ENCODE measurements around the gene OPCML.

DNA sequence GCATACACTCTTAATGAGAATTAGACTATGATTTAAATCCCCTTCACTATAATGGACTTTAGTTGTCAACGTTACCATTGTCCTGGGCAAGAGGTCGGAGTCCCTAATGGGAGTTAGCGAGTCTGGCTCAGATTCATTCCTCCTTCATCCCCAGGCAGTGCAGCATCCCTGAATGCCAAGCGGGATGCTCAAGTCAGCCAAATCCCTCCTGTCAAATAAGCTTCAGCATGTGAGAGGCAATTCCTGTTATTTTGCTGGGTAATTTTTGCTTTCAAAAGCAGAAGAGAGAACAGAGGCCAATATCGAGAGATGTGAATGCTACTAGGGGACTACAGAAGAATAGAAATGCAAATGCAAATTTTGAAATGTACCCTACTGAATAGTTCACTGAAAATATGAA is 186.2 kb downstream of the OPCML start:
- TF ChIP-seq, protein P1, sequence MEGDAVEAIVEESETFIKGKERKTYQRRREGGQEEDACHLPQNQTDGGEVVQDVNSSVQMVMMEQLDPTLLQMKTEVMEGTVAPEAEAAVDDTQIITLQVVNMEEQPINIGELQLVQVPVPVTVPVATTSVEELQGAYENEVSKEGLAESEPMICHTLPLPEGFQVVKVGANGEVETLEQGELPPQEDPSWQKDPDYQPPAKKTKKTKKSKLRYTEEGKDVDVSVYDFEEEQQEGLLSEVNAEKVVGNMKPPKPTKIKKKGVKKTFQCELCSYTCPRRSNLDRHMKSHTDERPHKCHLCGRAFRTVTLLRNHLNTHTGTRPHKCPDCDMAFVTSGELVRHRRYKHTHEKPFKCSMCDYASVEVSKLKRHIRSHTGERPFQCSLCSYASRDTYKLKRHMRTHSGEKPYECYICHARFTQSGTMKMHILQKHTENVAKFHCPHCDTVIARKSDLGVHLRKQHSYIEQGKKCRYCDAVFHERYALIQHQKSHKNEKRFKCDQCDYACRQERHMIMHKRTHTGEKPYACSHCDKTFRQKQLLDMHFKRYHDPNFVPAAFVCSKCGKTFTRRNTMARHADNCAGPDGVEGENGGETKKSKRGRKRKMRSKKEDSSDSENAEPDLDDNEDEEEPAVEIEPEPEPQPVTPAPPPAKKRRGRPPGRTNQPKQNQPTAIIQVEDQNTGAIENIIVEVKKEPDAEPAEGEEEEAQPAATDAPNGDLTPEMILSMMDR (conservative IDR thresholded peaks at IDR 0.05; ENCODE audit: low read depth, low read length), result no peak
- TF ChIP-seq EZH2 (IDR thresholded peaks at IDR 0.05; ENCODE audit: low read length, unreplicated experiment), result no peak
- TF ChIP-seq EZH2phosphoT487 (IDR thresholded peaks at IDR 0.05; ENCODE audit: borderline replicate concordance, low read length), result no peak

All from PC-3 (cell line).